HepG2 (cell line): ENCODE results near the gene ZDHHC11. TPM values are rescaled to one million over a fixed set of nuclear protein-coding genes. Genes with fewer than 3 reads are reported as not detected.

Experiments
- CTCF ChIP-seq: sonication (generic); formaldehyde crosslinking; IDR thresholded peaks from 2 replicates; pipeline ENCODE4 v1.5.0; 2020; ENCODE audit warnings: mild to moderate bottlenecking, missing genetic modification reagents, moderate library complexity
- HNRNPL ChIP-seq: fragments of 200-400 bp; formaldehyde crosslinking; IDR thresholded peaks from 2 replicates; pipeline ENCODE4 v1.6.1; 2017; ENCODE audit warnings: mild to moderate bottlenecking, low read depth, low read length
- KAT8 ChIP-seq: IDR thresholded peaks from 2 replicates; pipeline ENCODE4 v1.6.1; 2016; ENCODE audit warnings: missing genetic modification reagents, missing compliant biosample characterization
- MATR3 ChIP-seq: sonication (generic); formaldehyde crosslinking; IDR thresholded peaks from 2 replicates; pipeline ENCODE4 v1.4.0; 2020; ENCODE audit warnings: missing genetic modification reagents
- MEIS1 ChIP-seq: sonication (generic); formaldehyde crosslinking; IDR thresholded peaks from 2 replicates; pipeline ENCODE4 v1.9.0; 2021; ENCODE audit warnings: mild to moderate bottlenecking, missing genetic modification reagents, moderate library complexity, borderline replicate concordance
- NFKBIZ ChIP-seq: IDR thresholded peaks from 2 replicates; pipeline ENCODE4 v1.6.1; 2018; ENCODE audit warnings: missing genetic modification reagents, missing compliant biosample characterization
- ONECUT2 ChIP-seq: sonication (generic); formaldehyde crosslinking; IDR thresholded peaks from 2 replicates; pipeline ENCODE4 v1.4.0; 2020; ENCODE audit warnings: missing genetic modification reagents
- RBM22 ChIP-seq: fragments of 200-400 bp; formaldehyde crosslinking; optimal IDR thresholded peaks from 2 replicates; pipeline ENCODE3; 2017; ENCODE audit warnings: mild to moderate bottlenecking, low read length, moderate library complexity
- SALL2 ChIP-seq: sonication (generic); formaldehyde crosslinking; IDR thresholded peaks from 2 replicates; pipeline ENCODE4 v1.8.1; 2023; ENCODE audit warnings: mild to moderate bottlenecking, missing genetic modification reagents, inconsistent platforms
- YY1 ChIP-seq: IDR thresholded peaks from 2 replicates; pipeline ENCODE4 v1.6.1; 2011; ENCODE audit warnings: low read length, low read depth, moderate library complexity, mild to moderate bottlenecking; ENCODE audit not compliant: insufficient read depth, insufficient replicate concordance
- ZKSCAN1 ChIP-seq: fragments of 150-350 bp; IDR thresholded peaks from 2 replicates; pipeline ENCODE4 v1.6.1; 2014; ENCODE audit warnings: low read length
- ZMYM3 ChIP-seq: sonication (generic); formaldehyde crosslinking; IDR thresholded peaks from 2 replicates; pipeline ENCODE4 v1.5.1; 2020; ENCODE audit warnings: mild to moderate bottlenecking, missing genetic modification reagents
- ZNF34 ChIP-seq: sonication (generic); formaldehyde crosslinking; IDR thresholded peaks from 2 replicates; pipeline ENCODE4 v1.4.0; 2020; ENCODE audit warnings: mild to moderate bottlenecking, missing genetic modification reagents, borderline replicate concordance
- ZNF501 ChIP-seq: sonication (generic); formaldehyde crosslinking; IDR thresholded peaks from 2 replicates; pipeline ENCODE4 v1.5.1; 2020; ENCODE audit warnings: mild to moderate bottlenecking, moderate library complexity, missing genetic modification reagents
- ZSCAN31 ChIP-seq: sonication (generic); formaldehyde crosslinking; IDR thresholded peaks from 2 replicates; pipeline ENCODE4 v1.5.0; 2020; ENCODE audit warnings: low read depth, mild to moderate bottlenecking, missing genetic modification reagents
- polyA plus RNA-seq, 8 experiments: library from polyadenylated mRNA; depleted of rRNA in 3 of 8; stranded (reverse) in 7 of 8; unstranded in 1 of 8; fragments of >200 nt; fragmentation: Illumina TruSeq in 4 of 8; extraction: Trizol in 4 of 8; gene quantifications; 2 replicates each; pipeline versions ENCODE4 v1.2.1 to v1.2.3, GENCODE V29; 2011 to 2016; ENCODE audit warnings: low read depth in 4 of 8, missing spikeins in 1 of 8, mixed read lengths in 1 of 8; ENCODE audit not compliant: insufficient read depth in 1 of 8
- total RNA-seq, 5 experiments: library from RNA; depleted of rRNA; stranded (reverse); fragments of >200 nt; fragmentation: Illumina TruSeq; extraction: Trizol; gene quantifications; 2 replicates each; pipeline ENCODE4 v1.2.3, GENCODE V29; 2016; ENCODE audit warnings: low read depth in 1 of 5
- TF ChIP-seq, protein P1 (sequence below): sonication (generic); formaldehyde crosslinking; IDR thresholded peaks from 2 replicates; pipeline ENCODE4 v1.5.0; 2020; ENCODE audit warnings: mild to moderate bottlenecking, missing genetic modification reagents
- TF ChIP-seq, protein P2 (sequence below): sonication (generic); formaldehyde crosslinking; IDR thresholded peaks from 2 replicates; pipeline ENCODE4 v1.8.0; 2023; ENCODE audit warnings: mild to moderate bottlenecking, missing genetic modification reagents
- TF ChIP-seq, protein P3 (sequence below): sonication (generic); formaldehyde crosslinking; IDR thresholded peaks from 2 replicates; pipeline ENCODE4 v1.5.0; 2020; ENCODE audit warnings: mild to moderate bottlenecking, missing genetic modification reagents, borderline replicate concordance

Gene ZDHHC11
- total and polyA plus RNA-seq, 2 of the 13 experiments (the other 11 are each of a cell fraction or from before 2014, with no cell fraction given), result 2.1 to 4.0 TPM

DNA sequence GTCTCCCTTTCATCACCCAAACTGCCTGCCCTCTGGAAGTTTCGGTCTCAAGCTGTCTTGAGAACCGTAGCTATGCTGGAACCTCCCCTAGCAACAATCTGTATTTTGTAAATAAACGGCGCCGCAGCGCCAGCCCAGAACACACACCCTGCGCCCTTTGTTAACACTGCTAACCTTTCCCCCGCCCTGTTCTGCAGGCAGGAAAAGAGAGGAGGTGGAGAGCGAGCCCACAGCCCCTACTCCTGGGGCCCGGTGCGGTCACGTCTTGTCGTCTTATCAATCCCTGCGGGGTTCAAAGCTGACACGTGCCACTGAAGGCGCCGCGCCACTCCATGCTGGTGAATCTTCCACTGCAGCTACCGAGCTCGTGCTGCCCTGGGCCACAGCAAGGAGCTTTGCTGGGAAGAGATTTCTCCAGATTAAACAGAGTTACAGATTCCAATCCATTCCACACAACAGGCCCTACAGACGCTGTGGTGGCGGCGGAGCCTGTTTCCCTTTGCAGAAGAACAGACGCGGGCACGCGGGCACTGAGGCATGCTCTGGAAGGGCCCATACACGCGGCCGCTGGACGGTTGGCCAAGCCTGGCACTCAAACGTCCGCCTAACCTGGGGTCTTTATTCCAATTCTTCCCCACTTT lies 91.6 kb downstream of the ZDHHC11 start (continued):
- TF ChIP-seq MATR3 (CRISPR knock-in tag) (no peak), HNRNPL (0 out of 2 replicates have a peak, but pooled peaks have one; percentile 25), ZNF34 (CRISPR knock-in tag) (no peak), ZKSCAN1 (no peak), MEIS1 (no peak), KAT8 (CRISPR knock-in tag) (0 out of 2 replicates have a peak, but pooled peaks have one; percentile 15), ZMYM3 (CRISPR knock-in tag) (0 out of 2 replicates have a peak, but pooled peaks have one; percentile 26), SALL2 (0 out of 2 replicates have a peak, but pooled peaks have one; percentile 8), YY1 (no peak), CTCF (CRISPR knock-in tag) (0 out of 2 replicates have a peak, but pooled peaks have one; percentile 24), RBM22 (no peak), ZSCAN31 (CRISPR knock-in tag) (peak; percentile 42; the same call in 1 of the 2 replicates), NFKBIZ (no peak), ONECUT2 (no peak), ZNF501 (peak; percentile 13; the same call in 1 of the 2 replicates)
- TF ChIP-seq, protein P1, sequence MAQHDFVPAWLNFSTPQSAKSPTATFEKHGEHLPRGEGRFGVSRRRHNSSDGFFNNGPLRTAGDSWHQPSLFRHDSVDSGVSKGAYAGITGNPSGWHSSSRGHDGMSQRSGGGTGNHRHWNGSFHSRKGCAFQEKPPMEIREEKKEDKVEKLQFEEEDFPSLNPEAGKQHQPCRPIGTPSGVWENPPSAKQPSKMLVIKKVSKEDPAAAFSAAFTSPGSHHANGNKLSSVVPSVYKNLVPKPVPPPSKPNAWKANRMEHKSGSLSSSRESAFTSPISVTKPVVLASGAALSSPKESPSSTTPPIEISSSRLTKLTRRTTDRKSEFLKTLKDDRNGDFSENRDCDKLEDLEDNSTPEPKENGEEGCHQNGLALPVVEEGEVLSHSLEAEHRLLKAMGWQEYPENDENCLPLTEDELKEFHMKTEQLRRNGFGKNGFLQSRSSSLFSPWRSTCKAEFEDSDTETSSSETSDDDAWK, result no peak
- TF ChIP-seq, protein P2, sequence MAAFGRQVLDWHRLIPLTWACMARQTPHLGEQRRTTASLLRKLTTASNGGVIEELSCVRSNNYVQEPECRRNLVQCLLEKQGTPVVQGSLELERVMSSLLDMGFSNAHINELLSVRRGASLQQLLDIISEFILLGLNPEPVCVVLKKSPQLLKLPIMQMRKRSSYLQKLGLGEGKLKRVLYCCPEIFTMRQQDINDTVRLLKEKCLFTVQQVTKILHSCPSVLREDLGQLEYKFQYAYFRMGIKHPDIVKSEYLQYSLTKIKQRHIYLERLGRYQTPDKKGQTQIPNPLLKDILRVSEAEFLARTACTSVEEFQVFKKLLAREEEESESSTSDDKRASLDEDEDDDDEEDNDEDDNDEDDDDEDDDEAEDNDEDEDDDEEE (CRISPR knock-in tag), result no peak
- TF ChIP-seq, protein P3, sequence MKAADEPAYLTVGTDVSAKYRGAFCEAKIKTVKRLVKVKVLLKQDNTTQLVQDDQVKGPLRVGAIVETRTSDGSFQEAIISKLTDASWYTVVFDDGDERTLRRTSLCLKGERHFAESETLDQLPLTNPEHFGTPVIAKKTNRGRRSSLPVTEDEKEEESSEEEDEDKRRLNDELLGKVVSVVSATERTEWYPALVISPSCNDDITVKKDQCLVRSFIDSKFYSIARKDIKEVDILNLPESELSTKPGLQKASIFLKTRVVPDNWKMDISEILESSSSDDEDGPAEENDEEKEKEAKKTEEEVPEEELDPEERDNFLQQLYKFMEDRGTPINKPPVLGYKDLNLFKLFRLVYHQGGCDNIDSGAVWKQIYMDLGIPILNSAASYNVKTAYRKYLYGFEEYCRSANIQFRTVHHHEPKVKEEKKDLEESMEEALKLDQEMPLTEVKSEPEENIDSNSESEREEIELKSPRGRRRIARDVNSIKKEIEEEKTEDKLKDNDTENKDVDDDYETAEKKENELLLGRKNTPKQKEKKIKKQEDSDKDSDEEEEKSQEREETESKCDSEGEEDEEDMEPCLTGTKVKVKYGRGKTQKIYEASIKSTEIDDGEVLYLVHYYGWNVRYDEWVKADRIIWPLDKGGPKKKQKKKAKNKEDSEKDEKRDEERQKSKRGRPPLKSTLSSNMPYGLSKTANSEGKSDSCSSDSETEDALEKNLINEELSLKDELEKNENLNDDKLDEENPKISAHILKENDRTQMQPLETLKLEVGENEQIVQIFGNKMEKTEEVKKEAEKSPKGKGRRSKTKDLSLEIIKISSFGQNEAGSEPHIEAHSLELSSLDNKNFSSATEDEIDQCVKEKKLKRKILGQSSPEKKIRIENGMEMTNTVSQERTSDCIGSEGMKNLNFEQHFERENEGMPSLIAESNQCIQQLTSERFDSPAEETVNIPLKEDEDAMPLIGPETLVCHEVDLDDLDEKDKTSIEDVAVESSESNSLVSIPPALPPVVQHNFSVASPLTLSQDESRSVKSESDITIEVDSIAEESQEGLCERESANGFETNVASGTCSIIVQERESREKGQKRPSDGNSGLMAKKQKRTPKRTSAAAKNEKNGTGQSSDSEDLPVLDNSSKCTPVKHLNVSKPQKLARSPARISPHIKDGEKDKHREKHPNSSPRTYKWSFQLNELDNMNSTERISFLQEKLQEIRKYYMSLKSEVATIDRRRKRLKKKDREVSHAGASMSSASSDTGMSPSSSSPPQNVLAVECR (CRISPR knock-in tag), result no peak; the same call in 1 of the 2 replicates
